GM19023 (cell line): ENCODE data around the gene GPR18.

Experiments
- ATAC-seq: cut with Tn5 transposase; IDR thresholded peaks from one replicate; pipeline ENCODE4 v1.9.1; 2021; ENCODE audit warnings: mild to moderate bottlenecking, moderate library complexity; ENCODE audit not compliant: unreplicated experiment

The GPR18 gene, protein sequence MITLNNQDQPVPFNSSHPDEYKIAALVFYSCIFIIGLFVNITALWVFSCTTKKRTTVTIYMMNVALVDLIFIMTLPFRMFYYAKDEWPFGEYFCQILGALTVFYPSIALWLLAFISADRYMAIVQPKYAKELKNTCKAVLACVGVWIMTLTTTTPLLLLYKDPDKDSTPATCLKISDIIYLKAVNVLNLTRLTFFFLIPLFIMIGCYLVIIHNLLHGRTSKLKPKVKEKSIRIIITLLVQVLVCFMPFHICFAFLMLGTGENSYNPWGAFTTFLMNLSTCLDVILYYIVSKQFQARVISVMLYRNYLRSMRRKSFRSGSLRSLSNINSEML

GRCh38 chr13:99258210-99258860 is at the start of gene GPR18:
Gene GPR18 (minus strand): TSS chr13:99258379. CDS start chr13:99255872, 2,507 bp downstream.
- ATAC-seq: peak; percentile 89

DNA sequence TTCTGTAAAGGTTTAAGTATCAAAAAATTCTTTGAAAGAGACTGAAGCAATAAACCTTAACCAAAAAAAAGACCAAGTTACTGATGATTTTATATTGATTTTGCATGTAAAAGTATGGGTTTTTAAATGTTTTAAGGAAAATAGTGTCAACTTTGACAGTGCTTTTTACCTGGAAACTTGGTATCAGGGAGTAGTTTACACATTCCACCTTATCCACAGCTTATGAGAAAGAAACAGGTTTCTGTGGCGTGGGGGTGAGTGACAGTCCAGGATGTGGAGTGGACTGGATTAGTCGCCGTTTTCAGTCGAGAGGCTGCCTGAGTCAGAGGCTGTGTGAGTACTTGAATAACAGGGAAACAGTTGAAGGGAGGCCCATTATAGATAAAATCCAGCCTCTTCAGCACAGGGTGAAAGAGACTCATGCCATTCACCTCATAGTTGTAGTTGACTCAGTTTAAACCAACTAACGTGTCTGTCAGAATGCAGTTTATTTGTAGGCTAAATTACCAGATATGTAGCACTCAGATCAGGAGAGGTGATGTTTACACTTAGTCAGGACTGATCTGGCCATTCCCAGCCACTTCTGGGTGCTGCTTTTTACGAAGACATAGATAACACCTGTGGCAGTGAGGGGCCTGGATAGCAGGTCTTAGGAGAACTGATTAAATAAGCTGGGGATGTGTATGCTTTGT is 49.6 kb upstream of the GPR18 start:
- ATAC-seq: peak; percentile 36

- ATAC-seq: peak; percentile 51
These were observed 49.1 kb upstream of the GPR18 start, which contains the start of gene GPR183 for GRCh38 chr13:99307247-99307646. Gene GPR183 (minus strand): TSS chr13:99307399. CDS start chr13:99296145, 11,254 bp downstream.

GRCh38 chr13:99305566-99305965 is 47.4 kb upstream of the GPR18 start:
- ATAC-seq: no peak

- ATAC-seq: no peak
These were observed 47.0 kb upstream of the GPR18 start for GRCh38 chr13:99305158-99305557.

DNA sequence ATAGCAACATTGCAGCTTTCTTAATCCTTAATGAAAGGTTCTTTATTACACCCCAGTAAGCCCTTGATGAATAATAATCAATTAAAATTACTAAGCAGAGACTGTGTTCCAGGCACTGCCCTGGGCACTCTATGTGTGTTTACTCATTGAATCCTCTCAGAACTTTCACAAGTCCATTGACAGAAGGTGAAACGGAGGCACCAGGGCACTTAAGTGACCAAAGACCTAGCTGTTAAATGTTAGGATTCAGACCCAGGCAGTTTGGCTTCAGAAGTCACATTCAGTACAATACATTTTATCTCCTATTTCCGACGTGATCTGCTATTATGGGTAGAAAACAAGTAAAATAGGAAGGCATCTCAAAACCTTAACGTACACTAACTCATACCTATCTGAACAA is 46.4 kb upstream of the GPR18 start:
- no peak for ATAC-seq

DNA sequence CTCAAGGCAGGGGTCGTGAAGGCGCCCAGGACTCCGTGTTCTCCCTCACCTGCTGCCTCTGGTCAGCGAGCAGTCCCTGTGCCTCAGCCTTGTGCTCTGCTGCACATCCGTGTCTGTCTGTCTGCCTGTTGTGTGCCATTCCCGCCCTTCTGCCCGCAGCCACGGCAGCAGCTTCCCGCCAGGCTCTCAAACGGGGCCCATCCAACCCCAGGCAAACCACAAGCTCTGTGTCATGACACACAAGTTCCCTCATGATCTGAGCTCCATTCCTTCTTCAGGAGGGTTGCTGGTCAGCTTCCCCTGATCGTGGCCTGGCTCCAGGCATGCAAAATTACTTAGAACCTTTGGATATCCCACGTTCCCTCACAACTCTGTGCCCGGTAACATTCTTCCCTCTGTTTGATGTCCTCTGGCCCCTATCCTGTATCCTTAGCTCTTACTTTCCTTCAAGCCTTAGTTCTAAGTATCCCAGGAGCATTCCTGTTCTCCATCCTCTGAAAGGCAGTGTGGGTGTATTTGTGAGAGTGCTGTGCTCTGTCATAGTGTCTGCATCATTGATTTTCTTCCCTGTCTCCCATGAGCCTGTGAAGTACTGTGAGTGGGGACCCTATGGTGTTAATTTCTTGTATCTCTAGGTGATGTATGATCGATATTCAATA is 45.8 kb upstream of the GPR18 start:
- no peak for ATAC-seq

GRCh38 chr13:99302637-99303505 is 44.7 kb upstream of the GPR18 start:
- no peak for ATAC-seq

DNA sequence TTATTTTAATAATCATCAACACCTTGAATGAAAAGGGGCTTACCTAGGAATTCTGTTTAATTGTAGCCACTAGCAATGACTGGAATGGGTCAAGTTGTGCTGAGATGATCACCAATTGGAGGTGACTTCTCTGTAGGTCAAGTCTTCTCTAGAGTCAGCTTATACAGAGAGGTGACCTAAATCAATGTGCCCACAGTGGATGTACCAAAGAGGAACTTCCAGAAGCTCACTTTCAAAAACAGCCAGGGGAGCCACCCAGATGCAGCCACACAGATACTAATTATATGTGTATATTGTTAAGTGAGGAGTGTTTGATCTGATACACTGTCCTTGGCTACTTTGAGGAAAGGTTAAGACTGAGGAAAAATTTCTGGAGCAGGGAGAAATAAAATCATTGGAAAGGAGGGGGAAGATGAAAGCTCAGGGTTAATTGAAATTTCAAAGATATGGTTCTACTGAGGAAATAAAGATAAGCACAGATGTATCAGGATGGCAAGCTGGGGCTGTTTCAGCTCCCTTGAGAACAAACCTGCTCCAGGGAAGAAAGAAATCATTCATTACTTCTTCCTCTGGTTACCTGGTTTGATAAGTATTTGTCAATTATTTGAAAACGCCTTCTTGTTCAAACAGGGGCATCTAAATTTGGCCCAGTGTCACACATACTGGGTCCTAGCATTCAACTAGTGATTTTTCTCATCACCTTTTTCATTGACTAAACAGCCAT is 43.9 kb upstream of the GPR18 start:
- no peak for ATAC-seq

DNA sequence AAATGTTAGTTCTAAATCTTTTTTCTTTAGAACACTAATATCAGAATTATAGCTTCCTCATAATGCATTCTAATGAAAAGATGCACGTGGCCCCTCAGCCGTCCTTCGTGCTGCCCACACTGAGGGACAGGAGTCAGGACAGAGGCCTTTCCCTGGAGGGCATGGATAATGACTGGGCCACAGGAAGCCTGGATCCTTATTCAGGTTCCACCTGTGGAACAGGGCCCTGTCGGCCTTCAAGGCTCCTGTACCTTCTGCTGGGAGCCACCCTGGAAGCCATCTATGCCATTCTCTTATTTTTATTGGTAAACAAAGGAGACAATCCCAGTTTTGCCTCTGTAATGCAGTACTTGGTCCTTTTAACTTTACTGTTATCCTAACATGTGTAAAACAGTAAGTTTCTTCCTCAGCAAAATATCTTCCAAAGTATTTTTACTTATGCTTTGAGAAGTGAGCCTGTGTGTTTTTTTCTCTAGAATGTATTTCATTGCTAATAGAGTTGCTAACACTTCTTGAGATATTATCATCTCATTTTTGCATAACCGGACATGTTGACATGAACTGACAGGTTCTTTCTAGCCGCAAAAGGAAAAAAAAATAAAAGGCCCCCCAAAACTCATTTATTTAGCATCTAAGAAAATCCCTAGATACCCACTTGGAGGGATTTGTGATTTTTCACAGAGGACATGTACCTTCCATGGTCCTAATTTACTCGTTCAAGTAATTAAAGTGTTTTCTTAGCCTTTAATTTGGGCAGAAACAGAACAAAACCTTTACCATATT is 43.1 kb upstream of the GPR18 start:
- ATAC-seq: no peak

DNA sequence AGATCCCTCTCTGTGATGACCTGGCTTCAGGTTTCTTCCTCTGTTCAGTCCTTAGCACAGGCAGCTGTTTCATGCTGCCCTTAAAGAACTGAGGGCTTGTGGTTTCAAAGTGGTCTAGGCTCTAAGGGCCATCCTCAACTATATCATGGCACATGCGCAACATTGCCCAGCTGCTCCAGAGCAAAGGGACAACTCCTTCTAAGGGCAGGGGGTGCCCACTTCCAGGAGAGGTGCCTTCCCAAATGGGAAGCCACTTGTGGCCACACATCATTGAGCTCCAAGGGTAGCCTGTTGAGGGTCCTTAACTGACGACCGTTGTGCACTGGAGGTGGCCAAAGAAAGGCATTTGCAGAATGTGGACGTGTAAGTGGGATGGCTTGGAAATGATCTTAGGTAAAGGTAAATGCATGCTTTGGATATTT is 41.8 kb upstream of the GPR18 start:
- ATAC-seq: no peak

- ATAC-seq: no peak
These were observed 41.2 kb upstream of the GPR18 start for GRCh38 chr13:99299256-99299919.

- ATAC-seq: no peak
These were observed 39.9 kb upstream of the GPR18 start for GRCh38 chr13:99298056-99298455.

DNA sequence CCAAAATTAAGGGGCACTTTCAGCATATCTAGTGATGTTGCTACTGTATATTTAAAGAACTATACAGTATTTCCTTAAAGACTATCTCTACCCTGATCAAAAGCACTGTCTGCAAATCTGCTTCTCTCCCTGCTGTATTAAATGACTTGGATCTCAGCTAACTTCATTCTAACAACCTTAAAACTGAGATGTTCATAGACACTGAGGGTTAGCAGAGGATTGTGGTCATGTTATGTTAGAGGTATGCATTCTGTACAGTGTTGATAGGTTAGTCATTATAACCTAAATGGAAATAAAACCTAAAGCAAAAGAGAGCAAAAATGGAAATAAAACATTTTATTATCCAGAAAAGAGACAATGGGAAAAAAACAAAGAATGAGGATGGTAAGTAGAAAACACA is 39.2 kb upstream of the GPR18 start:
- ATAC-seq: no peak

DNA sequence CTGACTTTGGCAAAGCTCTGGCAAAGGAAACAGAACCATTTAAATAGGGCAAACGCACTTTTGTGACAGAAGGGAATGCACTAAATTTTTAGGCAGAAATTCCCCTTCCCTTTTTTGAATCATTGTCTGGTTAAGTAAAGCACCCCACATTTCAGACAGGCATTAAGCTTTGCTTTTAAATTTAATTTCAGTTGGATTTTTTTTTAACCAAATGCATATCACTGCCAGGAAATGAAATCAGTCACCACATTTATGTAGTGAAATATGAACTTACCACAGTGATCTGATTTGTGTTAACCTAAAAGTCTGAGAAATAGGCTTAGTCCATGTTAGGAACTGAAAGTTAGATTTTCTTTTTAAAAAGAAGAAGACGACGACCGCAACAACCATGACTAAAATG is 38.2 kb upstream of the GPR18 start:
- ATAC-seq: no peak

DNA sequence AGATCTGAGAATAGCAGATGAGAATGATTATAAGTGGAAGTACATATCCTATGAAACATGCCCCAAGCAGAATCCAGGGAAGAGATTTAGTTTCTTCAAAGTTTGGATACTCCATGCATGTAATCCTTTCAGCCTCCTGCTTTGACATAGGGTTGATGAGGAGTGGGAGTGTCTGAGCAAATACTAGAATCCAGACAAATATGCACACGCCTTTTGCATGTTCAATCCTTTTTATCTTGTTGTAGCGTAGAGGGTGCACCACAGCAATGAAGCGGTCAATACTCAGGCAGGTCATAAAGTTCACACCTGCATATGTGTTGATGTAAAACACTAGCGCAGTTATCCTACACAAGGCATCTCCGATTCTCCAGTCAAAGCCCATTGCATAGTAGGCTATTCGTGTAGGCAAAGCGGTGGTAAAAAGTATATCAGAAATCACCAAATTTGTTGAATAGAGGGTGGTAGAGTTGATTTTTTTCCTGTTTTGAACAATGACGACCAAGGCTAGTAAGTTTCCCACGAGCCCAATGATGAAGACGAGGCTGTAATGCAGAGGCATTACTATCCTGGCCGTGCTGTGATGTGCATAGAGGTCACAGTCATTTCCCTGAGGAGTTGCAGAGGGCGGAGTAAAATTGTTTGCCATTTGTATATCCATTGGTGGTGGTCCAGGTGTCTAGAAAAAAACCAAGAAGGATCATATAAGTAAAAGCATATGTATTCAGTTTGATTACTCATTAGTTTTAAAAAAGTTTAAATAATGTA is 37.5 kb upstream of the GPR18 start:
- ATAC-seq: no peak

DNA sequence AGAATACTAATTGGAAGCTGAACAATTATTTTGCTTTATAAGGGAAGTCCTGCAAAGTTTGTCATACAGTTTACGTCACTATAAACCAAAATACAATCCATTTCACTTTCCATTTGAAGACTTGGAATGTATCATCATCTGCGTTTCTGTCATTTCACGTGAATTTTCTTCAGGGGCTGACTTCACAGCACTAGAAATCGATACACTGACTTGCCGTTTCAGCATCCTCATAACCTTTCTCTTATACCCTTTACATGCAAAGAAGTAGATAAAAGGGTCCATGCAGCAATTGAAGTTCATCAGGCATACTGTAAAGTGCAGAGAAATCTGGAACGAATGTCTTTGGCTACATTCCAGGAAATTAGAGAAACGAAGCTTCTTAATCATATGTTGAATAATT is 36.8 kb upstream of the GPR18 start:
- ATAC-seq: no peak

DNA sequence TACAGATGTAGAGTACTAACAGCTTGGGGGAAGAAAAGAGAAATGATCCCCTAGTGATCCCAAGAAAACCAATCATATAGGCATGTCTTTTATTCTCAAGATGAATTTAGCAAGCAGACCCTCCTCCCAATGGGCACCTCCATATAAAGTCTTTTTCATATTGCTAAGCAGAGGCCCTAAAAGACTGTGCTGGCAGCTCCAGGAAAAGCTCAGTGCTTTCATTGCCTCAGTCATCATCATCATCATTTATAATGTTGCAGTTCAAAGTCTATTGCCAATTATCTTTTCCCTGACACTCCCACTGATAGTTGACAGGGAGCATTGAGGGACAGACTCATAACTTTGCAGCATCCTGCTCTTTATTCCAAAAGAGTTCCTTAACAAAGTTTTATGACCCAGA is 36.0 kb upstream of the GPR18 start:
- no peak for ATAC-seq
